MG63 (cell line): ENCODE measurements around the gene SLC26A2. TPM values are rescaled to one million over a fixed set of nuclear protein-coding genes. Genes with fewer than 3 reads are reported as not detected.
"Not testable (repeated sequence)": the region's sequence is repeated elsewhere in the genome, so short reads cannot be mapped to it uniquely, and the experiment has no call there.

Experiments used
- DNase-seq: peaks from one replicate; pipeline ENCODE4 v3.0.0-alpha.2; 2020
- H3K27me3 ChIP-seq: fragments of 250-450 bp; sonication (Bioruptor Pico); 2 replicates; pipeline ENCODE4 v1.5.1; 2020; ENCODE audit warnings: mild to moderate bottlenecking, moderate library complexity
- H3K36me3 ChIP-seq: fragments of 250-450 bp; sonication (Bioruptor Pico); 2 replicates; pipeline ENCODE4 v1.5.1; 2020; ENCODE audit warnings: mild to moderate bottlenecking, moderate library complexity
- H3K4me3 ChIP-seq: fragments of 250-450 bp; sonication (Bioruptor Pico); 2 replicates; pipeline ENCODE4 v1.5.1; 2020; ENCODE audit warnings: mild to moderate bottlenecking, moderate library complexity
- H3K9me3 ChIP-seq: fragments of 250-450 bp; sonication (Bioruptor Pico); 2 replicates; pipeline ENCODE4 v1.5.1; 2020; ENCODE audit warnings: mild to moderate bottlenecking, moderate library complexity
- total RNA-seq: library from RNA; depleted of rRNA; stranded (reverse); fragments of >200 nt; shearing (Covaris generic); gene quantifications from 2 replicates; pipeline ENCODE4 v1.2.3, GENCODE V29; 2014; ENCODE audit warnings: low replicate concordance

The SLC26A2 gene
- total RNA-seq, 1 experiment from 2014 or later = 8.7 TPM

DNA sequence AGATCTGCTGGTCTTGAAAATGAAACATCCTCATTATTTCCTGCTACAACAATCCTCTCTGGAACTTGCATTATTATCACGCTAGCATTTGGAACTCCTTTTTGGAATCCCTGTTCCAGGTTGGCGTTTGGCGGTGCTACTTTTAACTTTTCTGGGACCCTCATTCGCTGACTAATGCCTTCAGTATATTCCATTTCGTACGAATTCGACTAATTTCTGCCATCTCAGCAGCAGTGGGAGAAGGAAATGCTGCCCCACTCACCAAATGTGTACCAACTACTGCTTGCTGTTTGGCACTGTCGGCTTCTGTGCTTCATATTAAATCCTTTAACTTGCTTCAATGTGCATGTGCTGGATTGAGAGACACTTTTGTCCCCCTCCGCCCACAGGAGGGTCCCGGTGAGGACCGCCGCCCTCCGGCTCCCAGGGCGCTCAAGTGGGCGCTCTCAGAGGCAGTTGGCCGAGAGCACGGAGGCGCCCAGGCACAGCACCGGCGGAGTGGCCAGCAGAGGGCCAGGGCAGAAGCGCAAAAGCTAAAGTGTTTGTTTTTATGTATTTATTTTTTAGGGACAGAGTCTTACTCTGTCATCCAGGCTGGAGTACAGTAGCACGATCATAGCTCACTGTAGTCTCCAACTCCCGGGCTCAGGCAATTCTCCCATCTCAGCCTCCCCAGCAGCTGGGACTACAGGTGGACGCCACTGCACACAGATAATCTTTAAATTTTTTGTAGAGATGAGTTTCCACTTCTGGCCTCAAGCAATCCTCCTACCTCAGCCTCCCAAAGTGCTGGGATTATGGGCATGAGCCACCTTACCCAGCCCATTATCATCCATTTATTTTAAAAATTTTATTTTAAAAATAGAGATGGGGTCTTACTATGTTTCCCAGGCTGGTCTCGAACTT lies 27.9 kb upstream of the SLC26A2 start:
- Histone ChIP-seq H3K27me3 (no peaks in the 10 kb centered on the region), H3K36me3 (no peaks in the 10 kb centered on the region), H3K4me3 (peak overlapping the region; percentile 49), H3K9me3 (no peaks in the 10 kb centered on the region)
- peak; percentile 81 for DNase-seq

DNA sequence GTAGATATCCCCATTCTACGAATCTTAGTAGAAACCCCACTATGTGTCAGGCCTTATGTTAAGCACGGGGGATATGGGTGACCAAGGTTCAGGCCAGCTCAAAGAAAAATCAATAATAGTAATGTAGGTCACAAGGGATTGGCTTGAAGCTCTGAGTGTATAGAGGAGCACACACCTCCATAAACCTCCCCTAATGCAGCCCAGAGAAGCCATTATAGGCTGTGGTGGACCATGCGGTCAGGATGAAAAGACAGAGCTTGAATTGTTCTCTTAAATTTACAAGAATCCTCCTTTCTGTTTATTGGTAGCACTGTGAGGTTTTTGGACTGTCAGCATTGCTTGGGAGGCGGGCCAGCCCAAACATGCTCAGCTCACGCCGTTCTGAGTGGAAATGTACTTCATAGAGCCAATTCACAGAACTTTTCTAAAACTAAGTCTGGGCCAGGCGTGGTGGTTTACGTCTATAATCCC lies 25.1 kb upstream of the SLC26A2 start:
- H3K27me3 ChIP-seq = no peaks in the 10 kb centered on the region
- H3K9me3 ChIP-seq = no peaks in the 10 kb centered on the region
- H3K4me3 ChIP-seq = no peak overlapping the region

DNA sequence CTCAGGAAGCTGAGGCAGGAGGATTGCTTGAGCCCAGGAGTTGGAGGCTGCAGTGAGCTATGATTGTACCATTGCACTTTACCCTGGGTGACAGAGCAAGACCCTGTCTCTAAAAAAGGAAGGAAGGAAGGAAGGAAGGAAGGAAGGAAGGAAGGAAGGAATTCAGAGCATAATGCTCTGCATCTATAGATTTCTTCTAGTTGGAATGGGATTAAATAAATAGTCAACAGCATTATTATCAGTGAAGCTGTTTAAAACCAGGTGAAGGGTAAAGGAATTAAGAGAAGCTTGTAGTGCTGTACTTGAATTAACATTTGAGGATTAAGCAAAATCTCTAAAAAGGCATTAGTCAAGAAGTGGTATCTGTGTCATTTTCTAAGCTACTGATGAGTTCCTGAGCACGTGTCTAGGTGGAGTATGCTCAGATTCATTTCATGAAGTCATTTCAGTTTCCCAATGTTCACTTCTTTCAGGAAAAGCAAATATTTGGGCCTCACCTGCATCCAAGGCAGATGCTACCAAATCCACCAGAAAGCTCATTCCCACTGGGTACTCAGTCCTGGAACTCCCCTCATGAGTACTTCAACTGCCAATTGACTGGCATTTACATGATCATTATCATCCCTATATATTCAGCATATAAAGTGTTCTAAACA lies 24.4 kb upstream of the SLC26A2 start:
- Histone ChIP-seq H3K27me3 (no peaks in the 10 kb centered on the region), H3K9me3 (no peaks in the 10 kb centered on the region), H3K4me3 (no peak overlapping the region), H3K36me3 (no peaks in the 10 kb centered on the region)
- no peak for DNase-seq

More for the DNA sequence above, 25.1 kb upstream of the SLC26A2 start:
- peak; percentile 71 for DNase-seq
- H3K36me3 ChIP-seq = no peaks in the 10 kb centered on the region

DNA sequence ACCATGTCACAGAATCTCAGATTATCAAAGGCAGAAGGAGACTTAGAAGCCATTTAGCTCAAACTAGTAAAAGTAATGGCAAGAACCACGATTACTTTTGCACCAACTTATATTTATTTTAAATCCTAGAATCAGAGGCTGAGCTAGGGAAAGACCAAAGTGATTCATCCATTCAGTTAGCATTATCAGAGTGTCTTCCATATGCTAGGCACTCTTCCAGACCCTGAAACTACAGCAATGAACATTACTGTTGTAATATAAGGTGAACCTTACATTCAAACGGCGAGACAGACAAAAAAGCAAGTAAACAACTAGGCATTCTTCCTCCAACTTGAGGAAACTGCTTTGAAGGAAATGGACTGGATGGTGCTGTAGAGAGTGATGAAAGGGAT lies 23.9 kb upstream of the SLC26A2 start:
- H3K4me3 ChIP-seq = no peak overlapping the region
- H3K36me3 ChIP-seq = no peaks in the 10 kb centered on the region
- H3K27me3 ChIP-seq = no peaks in the 10 kb centered on the region
- H3K9me3 ChIP-seq = no peaks in the 10 kb centered on the region
- no peak for DNase-seq

DNA sequence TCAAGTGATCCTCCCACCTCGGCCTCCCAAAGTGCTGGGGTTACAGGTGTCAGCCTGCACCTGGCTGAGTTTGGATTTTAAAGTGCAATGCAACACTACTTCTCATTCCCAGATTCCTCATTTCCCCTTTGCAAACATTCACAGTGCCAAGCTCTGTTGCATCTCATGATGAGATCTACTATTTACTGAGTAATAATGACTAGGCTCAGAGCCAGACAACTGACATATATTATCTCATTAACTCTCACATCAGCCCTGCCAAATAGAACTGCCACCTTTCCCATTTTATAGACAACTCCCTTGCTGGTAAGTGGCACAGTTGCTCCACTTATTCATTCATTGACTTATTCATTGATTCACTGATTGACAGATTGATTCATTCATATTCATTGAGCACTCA lies 22.9 kb upstream of the SLC26A2 start:
- Histone ChIP-seq H3K4me3 (no peak overlapping the region), H3K9me3 (no peaks in the 10 kb centered on the region), H3K36me3 (no peaks in the 10 kb centered on the region), H3K27me3 (no peaks in the 10 kb centered on the region)
- DNase-seq = peak; percentile 28

DNA sequence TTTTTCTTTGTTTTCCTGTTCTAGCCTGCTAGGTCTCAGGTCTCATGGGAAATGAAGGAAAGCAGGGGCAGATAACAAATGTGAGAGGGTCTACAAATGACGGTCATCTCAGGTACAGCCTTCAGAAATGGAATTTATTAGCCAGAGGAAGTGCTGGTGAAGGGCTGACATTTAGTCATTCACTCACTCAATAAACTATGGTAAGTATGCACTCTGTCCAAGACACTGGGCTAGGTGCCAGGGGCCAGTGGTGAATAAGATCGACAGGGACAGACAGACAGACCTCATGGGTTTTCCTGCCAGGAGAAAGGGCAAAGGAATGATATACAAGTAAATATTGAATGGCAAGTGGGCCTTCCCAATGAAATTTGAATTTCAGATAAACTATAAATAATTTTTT lies 22.3 kb upstream of the SLC26A2 start:
- H3K9me3 ChIP-seq = no peaks in the 10 kb centered on the region
- no peaks in the 10 kb centered on the region for H3K36me3 ChIP-seq
- no peaks in the 10 kb centered on the region for H3K27me3 ChIP-seq
- DNase-seq = peak; percentile 99
- no peak overlapping the region for H3K4me3 ChIP-seq

DNA sequence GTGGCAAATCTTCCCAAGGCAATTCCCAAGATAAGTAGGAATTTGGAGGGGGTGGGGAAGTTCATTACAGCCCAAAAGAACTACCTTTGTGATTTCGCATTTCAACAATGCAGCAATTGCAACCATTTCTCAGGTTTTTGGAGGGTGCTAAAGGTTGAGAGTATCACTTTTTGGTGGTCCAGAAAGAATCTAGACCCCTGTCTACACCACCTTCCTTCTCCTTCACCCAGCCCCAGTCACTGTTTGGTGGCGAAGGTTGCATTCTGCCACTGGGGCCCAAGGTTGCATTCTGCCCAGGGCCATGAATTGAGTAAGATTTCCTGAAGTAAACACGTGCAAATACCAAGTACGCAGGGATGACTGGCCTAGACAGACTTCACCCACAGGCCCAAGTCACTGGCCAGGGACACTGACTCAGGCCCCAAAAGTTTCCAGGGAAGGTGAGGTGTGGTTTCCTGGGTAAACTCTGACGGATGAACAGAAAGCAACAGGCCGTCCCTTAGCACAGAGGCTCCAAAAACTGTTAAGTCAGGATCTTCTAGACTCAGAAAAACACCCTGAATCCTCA lies 21.7 kb upstream of the SLC26A2 start:
- DNase-seq = peak; percentile 91
- no peaks in the 10 kb centered on the region for H3K9me3 ChIP-seq
- no peaks in the 10 kb centered on the region for H3K27me3 ChIP-seq
- no peaks in the 10 kb centered on the region for H3K36me3 ChIP-seq
- no peak overlapping the region for H3K4me3 ChIP-seq

DNA sequence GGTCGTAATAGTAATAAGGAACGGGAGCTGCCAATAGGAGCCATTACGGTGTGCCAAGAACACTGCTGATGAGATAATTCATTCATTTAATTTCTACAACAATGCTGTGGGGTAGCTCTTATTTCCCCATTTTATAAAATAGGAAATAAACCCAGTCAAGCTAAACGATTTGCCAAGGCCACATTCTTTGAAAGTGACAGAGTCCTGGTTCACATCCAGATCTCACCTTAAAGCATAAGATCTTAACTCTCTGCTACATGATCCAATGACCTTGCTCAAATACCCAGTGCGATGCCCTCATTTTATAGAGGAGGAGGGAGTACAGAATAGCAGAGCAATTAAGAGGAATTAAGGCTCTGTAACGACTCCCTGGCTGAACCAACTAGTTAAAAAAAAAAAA lies 21.0 kb upstream of the SLC26A2 start:
- DNase-seq = no peak
- no peak overlapping the region for H3K4me3 ChIP-seq
- H3K36me3 ChIP-seq = no peaks in the 10 kb centered on the region
- no peaks in the 10 kb centered on the region for H3K27me3 ChIP-seq
- H3K9me3 ChIP-seq = no peaks in the 10 kb centered on the region

DNA sequence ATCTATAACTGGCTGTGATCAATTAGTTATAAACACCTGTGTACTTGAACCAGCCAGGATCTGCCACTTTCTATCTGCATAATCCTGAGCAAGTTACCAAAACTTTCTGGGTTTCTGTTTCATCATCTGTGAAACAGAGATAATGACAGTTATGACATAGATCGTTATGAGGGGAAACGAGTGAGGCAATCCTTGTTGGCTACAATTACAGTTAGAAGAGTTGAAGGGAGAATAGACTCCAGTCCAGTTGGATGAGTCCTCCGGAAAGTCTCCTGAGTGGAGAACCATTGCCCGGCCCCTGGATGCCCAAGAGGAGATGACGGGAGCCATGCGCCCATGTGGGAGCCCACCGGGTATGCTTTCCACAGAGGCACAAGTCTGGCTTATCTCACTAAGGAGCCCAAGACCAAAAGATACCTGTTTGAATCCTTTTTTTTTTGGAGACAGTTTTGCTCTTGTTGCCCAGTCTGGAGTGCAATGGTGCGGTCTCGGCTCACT lies 20.4 kb upstream of the SLC26A2 start:
- Histone ChIP-seq H3K4me3 (no peak overlapping the region), H3K27me3 (no peaks in the 10 kb centered on the region), H3K36me3 (no peaks in the 10 kb centered on the region), H3K9me3 (no peaks in the 10 kb centered on the region)
- DNase-seq = no peak

DNA sequence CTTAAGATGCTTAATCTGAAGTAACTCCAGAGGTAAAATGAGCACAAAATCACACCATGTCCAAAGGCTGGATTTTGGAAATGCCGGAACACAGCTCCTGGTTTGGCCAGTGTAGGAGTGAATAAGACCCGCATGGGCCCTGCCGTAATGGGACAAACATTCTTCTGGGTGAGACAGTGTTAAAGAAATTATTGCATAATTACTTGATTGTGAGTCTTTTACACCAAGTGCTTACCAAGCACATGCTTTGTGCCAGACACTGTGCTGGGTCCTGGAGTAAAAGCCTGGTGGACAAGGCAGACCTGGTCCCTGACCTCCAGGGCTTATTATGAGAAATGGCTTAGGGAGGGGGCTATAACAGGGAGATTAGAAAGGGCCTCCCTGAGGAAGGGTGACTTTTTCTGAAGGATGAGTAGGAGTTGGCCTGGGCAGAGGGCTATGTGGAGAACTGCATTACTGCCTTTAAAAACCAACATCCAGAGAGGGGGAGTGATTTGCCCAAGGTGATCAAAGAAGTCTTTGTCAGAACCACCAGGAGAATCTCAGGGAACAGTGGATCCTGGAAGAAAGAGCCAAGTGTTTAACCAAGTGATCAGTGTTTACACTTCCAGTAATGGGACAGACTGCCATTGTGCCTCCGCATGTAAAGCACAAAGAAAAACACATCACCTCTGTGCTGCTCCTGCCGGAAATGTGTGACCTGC lies 19.5 kb upstream of the SLC26A2 start:
- H3K27me3 ChIP-seq = no peaks in the 10 kb centered on the region
- no peak overlapping the region for H3K4me3 ChIP-seq
- no peaks in the 10 kb centered on the region for H3K36me3 ChIP-seq
- H3K9me3 ChIP-seq = no peaks in the 10 kb centered on the region
- no peak for DNase-seq

DNA sequence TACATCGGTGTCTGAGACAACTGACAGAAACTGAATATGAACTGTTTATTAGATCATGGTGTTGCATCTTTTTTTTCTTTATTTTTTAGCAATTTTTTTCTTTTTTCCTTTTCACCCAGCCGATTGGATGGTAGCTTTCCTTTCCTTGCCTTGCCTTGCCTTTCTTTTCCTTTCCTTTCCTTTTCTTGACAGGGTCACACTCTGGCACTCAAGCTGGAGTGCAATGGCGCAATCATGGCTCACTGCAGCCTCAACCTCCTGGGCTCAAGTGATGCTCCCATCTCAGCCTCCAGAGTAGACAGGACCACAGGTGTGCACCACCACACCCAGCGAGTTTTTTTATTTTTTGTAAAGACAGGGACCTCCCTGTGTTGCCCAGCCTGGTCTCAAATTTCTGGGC lies 18.8 kb upstream of the SLC26A2 start:
- Histone ChIP-seq H3K36me3 (no peaks in the 10 kb centered on the region), H3K4me3 (no peak overlapping the region), H3K9me3 (no peaks in the 10 kb centered on the region), H3K27me3 (no peaks in the 10 kb centered on the region)
- DNase-seq = no peak

DNA sequence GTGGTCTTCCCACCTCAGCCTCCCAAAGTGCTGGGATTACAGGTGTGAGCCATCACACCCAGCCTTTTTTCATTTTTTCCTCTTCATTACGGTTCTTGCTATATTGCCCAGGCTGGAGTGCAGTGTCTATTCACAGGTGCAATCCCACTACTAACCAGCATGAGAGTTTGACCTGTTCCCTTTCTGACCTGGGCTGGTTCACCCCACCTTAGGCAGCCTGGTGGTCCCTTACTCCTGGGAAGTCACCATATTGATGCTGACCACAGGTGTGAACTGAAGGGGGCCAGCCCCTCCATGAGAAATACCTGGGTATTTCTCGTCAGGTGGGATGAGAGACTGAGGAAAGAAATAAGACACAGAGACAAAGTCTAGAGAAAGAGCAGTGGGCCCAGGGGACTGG lies 18.4 kb upstream of the SLC26A2 start:
- Histone ChIP-seq H3K27me3 (no peaks in the 10 kb centered on the region), H3K36me3 (no peaks in the 10 kb centered on the region), H3K4me3 (no peak overlapping the region), H3K9me3 (no peaks in the 10 kb centered on the region)
- no peak for DNase-seq

DNA sequence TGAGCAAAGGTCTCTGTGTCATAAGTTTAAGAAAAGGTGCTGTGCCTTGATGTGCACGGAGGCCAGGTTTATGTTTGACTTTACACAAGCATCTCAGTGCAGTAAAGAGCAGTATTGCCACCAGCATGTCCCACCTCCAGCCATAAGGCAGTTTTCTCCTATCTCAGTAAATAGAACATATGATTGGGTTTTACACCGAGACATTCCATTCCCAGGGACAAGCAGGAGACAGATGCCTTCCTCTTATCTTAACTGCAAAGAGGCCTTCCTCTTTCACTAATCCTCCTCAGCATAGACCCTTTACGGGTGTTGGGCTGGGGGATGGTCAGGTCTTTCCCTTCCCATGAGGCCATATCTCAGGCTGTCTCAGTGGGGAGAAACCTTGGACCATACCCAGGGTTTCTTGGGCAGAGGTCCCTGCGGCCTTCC lies 17.8 kb upstream of the SLC26A2 start:
- not testable (repeated sequence) for DNase-seq, H3K27me3 ChIP-seq, H3K36me3 ChIP-seq, H3K9me3 ChIP-seq, H3K4me3 ChIP-seq

DNA sequence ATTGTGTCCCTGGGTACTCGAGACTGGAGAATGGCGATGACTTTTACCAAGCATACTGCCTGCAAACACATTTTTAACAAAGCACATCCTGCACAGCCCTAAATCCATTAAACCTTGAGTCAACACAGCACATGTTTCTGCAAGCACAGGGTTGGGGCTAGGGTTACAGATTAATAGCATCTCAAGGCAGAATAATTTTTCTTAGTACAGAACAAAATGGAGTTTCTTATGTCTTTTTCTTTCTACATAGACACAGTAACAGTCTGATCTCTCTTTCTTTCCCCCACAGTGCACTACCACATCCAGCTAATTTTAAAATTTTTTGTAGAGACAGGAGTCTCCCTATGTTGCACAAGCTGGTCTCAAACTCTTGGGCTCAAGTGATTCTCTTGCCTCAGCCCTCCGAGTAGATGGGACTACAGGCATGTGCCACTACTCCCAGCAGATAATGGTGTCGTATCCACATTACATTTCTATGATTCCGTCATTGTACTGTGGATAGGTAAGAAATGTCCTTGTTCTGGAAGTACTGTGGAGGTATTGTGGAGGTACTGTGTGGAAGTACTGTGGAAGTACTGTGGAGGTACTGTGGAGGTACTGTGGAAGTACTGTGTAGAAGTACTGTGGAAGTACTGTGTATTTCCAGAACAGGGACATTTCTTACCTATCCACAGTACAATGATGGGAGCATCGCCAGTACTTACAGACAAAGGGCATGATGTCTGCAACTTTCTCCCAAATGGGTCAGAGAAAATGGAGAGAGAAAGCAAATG lies 17.2 kb upstream of the SLC26A2 start:
- H3K27me3 ChIP-seq, H3K9me3 ChIP-seq, H3K4me3 ChIP-seq, DNase-seq, H3K36me3 ChIP-seq: not testable (repeated sequence)

DNA sequence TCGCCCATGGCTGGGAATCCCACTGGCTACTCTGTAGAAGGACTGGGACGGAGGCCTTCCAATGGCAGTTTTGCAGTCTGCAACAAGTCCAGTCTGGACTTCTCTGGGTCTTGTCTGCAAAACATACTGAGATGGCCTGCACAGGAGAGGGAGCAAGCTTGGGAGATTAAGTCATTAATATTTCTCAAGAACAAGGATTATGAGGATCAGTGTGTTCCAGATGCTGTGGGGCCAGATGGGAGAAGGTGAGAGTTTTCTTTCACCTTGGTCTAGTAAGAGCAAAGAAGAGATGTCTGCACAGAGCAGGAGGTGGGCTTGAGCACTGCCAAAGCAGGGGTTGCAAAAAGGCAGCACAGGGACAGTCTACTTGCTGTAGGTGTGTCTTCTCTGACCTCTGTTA lies 15.9 kb upstream of the SLC26A2 start, which contains the start of gene PDE6A:
PDE6A (minus strand) TSS at position 128 of the 400 bp plus-strand sequence; CDS start at position 8, 120 bp downstream.
- DNase-seq = no peak
- no peaks in the 10 kb centered on the region for H3K36me3 ChIP-seq
- no peak within 1 kb of the TSS for H3K4me3 ChIP-seq
- H3K9me3 ChIP-seq = no peaks in the 10 kb centered on the region
- H3K27me3 ChIP-seq = no peaks in the 10 kb centered on the region

DNA sequence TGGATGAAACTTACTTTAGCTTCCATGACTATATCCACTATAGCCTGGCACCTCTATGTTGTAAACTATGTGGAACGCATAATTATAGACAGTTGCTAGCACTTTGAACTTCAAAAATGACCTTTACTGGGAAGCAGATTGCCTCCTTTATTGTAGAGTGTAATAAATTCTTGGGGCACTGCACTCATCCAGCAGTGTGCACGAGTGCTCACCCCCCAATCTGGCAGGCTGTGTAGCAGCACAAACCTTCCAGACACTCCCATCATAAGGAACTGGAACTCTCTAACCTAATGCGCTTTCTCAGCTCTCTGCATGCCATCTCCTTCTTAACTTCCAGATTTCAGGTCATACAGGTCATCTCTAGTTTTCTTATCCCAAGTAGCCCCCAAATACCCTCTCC lies 14.4 kb upstream of the SLC26A2 start:
- Histone ChIP-seq H3K9me3 (no peaks in the 10 kb centered on the region), H3K27me3 (no peaks in the 10 kb centered on the region), H3K36me3 (no peaks in the 10 kb centered on the region), H3K4me3 (no peak overlapping the region)
- DNase-seq = no peak
